Left lung (tissue), 10 donors: ENCODE results near the gene LYVE1. TPM values are rescaled to one million over a fixed set of nuclear protein-coding genes. Genes with fewer than 3 reads are reported as not detected.

ENCODE experiments used
- ATAC-seq: fragments of 200-7000 bp; cut with Tn5 transposase; one replicate; pipeline ENCODE4 v1.9.1; 2020; ENCODE audit warnings: moderate library complexity
- DNase-seq, 4 donors: peaks; one replicate each; pipeline ENCODE4 v3.0.0-alpha.2; 2013 to 2020
- H3K27ac ChIP-seq, 2 donors: fragments of 200-600 bp; sonication (generic) in 1 of 2; one replicate each; pipeline versions ENCODE4 v1.5.0 to v1.8.0; 2020 to 2021
- H3K27me3 ChIP-seq, 2 donors: fragments of 200-600 bp; sonication (generic) in 1 of 2; one replicate each; pipeline versions ENCODE4 v1.5.0 to v1.8.0; 2020 to 2021
- H3K36me3 ChIP-seq, 2 donors: fragments of 200-600 bp; sonication (generic) in 1 of 2; one replicate each; pipeline versions ENCODE4 v1.5.0 to v1.8.0; 2020 to 2021
- H3K4me1 ChIP-seq, 2 donors: fragments of 200-600 bp; one replicate each; pipeline ENCODE4 v1.8.0; 2021
- H3K4me3 ChIP-seq, 2 donors: fragments of 200-600 bp; sonication (generic) in 1 of 2; one replicate each; pipeline versions ENCODE4 v1.5.0 to v1.8.0; 2020 to 2021; ENCODE audit warnings: mild to moderate bottlenecking in 1 of 2
- H3K9me3 ChIP-seq, 2 donors: fragments of 200-600 bp; sonication (generic) in 1 of 2; one replicate each; pipeline versions ENCODE4 v1.5.0 to v1.8.0; 2020 to 2021
- intact Hi-C, 2 donors: fragments of 100-400 bp; cut with DNase I; formaldehyde crosslinking; loops; one replicate each; pipeline versions ENCODE4 v1.11.2 to v1.14.2; 2022
- polyA plus RNA-seq, 6 donors: library from polyadenylated mRNA; unstranded; fragments of 120-200 nt; gene quantifications; one replicate each; pipeline ENCODE4 v1.2.1, GENCODE V29; 2013; ENCODE audit not compliant: insufficient read length in 6 of 6
- total RNA-seq, 2 donors: library from RNA; stranded (reverse); fragmentation: NEBNext Ultra II Directional; extraction: Animal tissue kit (Norgen Biotek cat#: 25700); gene quantifications; one replicate each; pipeline ENCODE4 v1.2.1, GENCODE V29; 2021
- TF ChIP-seq, protein P1 (sequence below), 2 donors: fragments of 200-600 bp; sonication (generic) in 1 of 2; IDR thresholded peaks; one replicate each; pipeline versions ENCODE4 v1.5.0 to v1.8.0; 2021; ENCODE audit warnings: antibody characterized with exemption in 2 of 2
- donor health status: DM: no; HTN: yes; CAD: no.
- donor health status: DM: no; HTN: no; CAD: no.

The LYVE1 gene
- total and polyA plus RNA-seq, 8 donors, result 40.5 to 219 (median 166) TPM

DNA sequence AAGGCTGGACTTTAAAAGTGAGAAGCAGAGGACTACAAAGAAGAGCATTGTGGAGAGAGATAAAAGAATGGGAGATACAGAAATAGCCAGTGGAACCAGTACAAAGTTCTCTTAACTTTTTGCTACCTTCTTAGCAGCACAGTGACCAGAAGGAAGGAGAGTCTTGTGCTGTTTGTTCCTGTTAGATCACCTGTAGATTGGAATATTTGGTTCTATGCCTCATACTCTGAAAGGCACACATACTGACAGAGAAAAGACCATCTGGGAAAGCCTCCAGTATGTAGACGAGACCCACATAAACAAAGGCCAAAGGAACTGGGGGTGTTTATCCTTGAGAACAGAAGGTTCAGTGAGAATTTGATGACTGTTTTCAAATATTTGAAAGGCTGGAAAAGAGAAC, 46.2 kb downstream of the LYVE1 start:
- Histone ChIP-seq H3K9me3 (no peaks in the 10 kb centered on the region), H3K4me3 (no peak overlapping the region), H3K27ac (peak overlapping the region in 1 of 2 donors; percentile 30), H3K36me3 (peaks cover 5 to 79% of the 10 kb centered on the region in 2 donors), H3K4me1 (peaks cover 0 to 14% of the 10 kb centered on the region in 2 donors), H3K27me3 (no peaks in the 10 kb centered on the region)
- TF ChIP-seq, protein P1, sequence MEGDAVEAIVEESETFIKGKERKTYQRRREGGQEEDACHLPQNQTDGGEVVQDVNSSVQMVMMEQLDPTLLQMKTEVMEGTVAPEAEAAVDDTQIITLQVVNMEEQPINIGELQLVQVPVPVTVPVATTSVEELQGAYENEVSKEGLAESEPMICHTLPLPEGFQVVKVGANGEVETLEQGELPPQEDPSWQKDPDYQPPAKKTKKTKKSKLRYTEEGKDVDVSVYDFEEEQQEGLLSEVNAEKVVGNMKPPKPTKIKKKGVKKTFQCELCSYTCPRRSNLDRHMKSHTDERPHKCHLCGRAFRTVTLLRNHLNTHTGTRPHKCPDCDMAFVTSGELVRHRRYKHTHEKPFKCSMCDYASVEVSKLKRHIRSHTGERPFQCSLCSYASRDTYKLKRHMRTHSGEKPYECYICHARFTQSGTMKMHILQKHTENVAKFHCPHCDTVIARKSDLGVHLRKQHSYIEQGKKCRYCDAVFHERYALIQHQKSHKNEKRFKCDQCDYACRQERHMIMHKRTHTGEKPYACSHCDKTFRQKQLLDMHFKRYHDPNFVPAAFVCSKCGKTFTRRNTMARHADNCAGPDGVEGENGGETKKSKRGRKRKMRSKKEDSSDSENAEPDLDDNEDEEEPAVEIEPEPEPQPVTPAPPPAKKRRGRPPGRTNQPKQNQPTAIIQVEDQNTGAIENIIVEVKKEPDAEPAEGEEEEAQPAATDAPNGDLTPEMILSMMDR (IDR thresholded peaks at IDR 0.05), result no peak
- DNase-seq (no peak), ATAC-seq (no peak)
- intact Hi-C loops, result loop anchor here in 1 of 2 donors (10.0 kb wide), 1 partner anchor 133 kb away; no protein-coding TSS in a partner anchor

DNA sequence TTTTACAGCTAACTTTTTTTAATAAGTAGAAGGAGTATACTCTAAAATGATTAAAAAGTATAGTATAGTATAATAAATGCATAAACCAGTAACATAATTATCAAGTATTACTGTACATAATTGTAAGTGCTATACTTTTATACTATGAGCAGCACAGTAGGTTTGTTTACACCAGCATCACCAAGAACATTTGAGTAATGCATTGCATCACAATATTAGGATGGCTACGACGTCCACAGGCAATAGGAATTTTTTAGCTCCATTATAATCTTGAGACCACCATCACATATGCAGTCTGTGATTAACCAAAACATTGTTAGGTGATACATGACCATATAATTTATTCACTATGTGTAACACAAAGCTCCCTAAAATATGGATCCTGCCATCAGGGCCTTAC, 47.9 kb downstream of the LYVE1 start:
- no peaks in the 10 kb centered on the region for H3K27me3 ChIP-seq
- no peak overlapping the region for H3K27ac ChIP-seq
- intact Hi-C loops, result loop anchor here in 1 of 2 donors (10.0 kb wide), 1 partner anchor 134 kb away; no protein-coding TSS in a partner anchor
- peaks cover 5 to 76% of the 10 kb centered on the region in 2 donors for H3K36me3 ChIP-seq
- ATAC-seq (no peak), DNase-seq (no peak)
- peaks cover 0 to 9% of the 10 kb centered on the region in 2 donors for H3K4me1 ChIP-seq
- H3K9me3 ChIP-seq, result no peaks in the 10 kb centered on the region
- no peak overlapping the region for H3K4me3 ChIP-seq
- TF ChIP-seq, protein P1 (IDR thresholded peaks at IDR 0.05), result no peak

DNA sequence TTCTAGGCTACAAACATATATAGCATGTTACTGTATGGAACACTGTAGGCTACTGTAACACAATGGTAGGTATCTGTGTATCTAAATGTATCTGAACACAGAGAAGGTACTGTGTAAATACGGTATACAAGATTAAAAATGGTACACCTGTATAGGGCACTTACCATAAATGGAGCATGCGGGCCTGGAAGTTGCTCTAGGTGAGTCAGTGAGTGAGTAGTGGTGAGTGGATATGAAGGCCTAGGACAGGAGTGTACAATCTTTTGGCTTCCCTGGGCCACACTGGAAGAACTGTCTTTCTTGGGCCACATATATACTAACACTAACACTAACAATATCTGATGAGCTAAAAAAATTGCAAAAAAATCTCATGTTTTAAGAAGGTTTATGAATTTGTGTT, 48.8 kb downstream of the LYVE1 start:
- Histone ChIP-seq H3K36me3 (peaks cover 5 to 73% of the 10 kb centered on the region in 2 donors), H3K4me3 (no peak overlapping the region)

DNA sequence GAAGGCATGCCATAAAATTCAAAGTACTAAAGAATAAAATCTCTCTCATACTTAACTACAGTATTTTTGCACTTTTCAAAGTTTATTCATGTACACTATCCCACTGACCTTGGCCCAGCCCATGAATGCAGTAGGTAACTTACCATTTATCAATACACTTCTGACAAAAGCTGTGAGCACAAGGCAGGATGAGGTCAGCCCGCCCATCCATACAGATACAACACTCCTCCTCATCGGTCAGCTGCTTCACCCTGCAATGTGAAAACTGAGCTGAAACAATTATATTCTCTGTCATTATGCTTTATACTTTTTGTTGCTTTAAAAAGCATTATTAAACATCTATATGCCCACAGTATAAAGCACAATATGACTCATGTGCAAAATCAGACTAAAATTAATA, 49.6 kb downstream of the LYVE1 start:
- intact Hi-C loops, result no loop called here
- Histone ChIP-seq H3K27ac (no peak overlapping the region), H3K36me3 (peaks cover 5 to 72% of the 10 kb centered on the region in 2 donors), H3K4me1 (peaks cover 0 to 19% of the 10 kb centered on the region in 2 donors), H3K4me3 (no peak overlapping the region), H3K9me3 (no peaks in the 10 kb centered on the region), H3K27me3 (no peaks in the 10 kb centered on the region)
- no peak for ATAC-seq
- DNase-seq, result no peak
- TF ChIP-seq, protein P1 (IDR thresholded peaks at IDR 0.05), result no peak

More for the DNA sequence above, 48.8 kb downstream of the LYVE1 start:
- Histone ChIP-seq H3K27me3 (no peaks in the 10 kb centered on the region), H3K4me1 (peaks cover 0 to 13% of the 10 kb centered on the region in 2 donors), H3K27ac (no peak overlapping the region), H3K9me3 (no peaks in the 10 kb centered on the region)
- TF ChIP-seq, protein P1 (IDR thresholded peaks at IDR 0.05), result no peak
- intact Hi-C loops, result loop anchor here in 1 of 2 donors (10.0 kb wide), 1 partner anchor 135 kb away; no protein-coding TSS in a partner anchor
- ATAC-seq (no peak), DNase-seq (no peak)

DNA sequence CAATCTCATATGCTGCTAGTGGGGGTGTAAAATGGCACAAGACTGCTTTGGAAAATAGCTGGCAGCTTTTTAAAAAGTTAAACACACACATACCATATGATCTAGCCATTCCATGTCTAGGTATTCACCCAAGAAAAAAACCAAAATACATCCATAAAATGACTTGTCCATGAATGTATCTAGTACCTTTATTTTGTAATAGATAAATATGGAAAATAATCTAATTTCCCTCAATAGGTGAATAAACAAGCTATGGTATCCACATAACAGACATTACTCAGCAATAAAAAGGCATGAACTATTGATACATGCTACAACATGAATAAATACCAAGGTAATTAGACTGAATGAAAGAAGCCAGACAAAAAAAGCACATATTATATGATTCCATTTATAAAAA, 50.3 kb downstream of the LYVE1 start:
- Histone ChIP-seq H3K27me3 (no peaks in the 10 kb centered on the region), H3K27ac (no peak overlapping the region), H3K36me3 (peaks cover 5 to 72% of the 10 kb centered on the region in 2 donors), H3K4me3 (no peak overlapping the region), H3K4me1 (peaks cover 0 to 21% of the 10 kb centered on the region in 2 donors), H3K9me3 (no peaks in the 10 kb centered on the region)
- TF ChIP-seq, protein P1 (IDR thresholded peaks at IDR 0.05), result no peak
- intact Hi-C loops, result no loop called here
- no peak for ATAC-seq
- DNase-seq, result no peak
